ENCODE data around the gene JUNB.
A peak's percentile ranks its signal among the peaks of the same experiment; 100 is the strongest.

DNA sequence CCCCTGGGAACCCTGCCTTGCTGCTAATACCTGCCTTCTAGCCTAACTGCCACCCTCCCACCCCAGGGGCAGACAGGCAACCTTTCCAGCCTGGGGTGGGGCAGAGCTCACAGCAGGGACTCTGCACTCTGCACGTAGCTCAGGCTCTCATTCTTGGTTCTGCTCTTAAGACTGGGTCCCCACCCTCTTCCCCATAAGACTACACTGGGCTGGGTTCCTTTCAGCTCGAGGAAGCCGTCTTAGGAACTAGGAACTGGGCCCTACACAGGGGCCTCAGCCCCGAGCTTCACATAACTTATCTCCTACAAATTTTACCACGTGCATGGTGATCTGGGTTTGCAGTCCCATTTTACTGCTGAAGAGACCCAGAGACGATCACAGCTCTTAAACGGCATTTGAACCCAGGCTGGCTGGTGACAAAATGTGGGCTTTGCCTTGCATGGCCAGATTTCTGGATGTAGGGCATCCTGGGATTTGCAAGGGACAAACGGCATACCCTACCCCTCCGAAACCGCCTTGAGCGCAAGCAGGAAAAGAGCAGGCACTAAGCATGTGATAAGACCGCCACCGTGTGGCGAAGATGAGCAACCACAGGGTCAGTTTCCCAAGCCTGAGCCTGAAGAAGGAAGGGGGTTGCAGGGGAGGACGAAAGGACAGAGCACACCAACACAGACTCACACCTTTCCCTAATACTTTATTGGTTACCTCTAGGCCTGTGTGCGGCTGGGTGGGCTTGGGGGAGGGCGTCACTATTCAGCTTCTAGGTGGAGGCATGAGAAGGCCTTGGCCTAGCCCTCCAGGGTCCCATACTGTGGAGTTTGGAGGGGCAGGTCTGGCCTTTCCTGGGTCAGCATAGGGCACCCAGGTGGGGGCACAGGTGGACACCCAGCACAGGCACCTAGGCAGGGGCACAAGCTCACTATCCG, 5.1 kb downstream of the JUNB start:
- TF ChIP-seq, protein P1, sequence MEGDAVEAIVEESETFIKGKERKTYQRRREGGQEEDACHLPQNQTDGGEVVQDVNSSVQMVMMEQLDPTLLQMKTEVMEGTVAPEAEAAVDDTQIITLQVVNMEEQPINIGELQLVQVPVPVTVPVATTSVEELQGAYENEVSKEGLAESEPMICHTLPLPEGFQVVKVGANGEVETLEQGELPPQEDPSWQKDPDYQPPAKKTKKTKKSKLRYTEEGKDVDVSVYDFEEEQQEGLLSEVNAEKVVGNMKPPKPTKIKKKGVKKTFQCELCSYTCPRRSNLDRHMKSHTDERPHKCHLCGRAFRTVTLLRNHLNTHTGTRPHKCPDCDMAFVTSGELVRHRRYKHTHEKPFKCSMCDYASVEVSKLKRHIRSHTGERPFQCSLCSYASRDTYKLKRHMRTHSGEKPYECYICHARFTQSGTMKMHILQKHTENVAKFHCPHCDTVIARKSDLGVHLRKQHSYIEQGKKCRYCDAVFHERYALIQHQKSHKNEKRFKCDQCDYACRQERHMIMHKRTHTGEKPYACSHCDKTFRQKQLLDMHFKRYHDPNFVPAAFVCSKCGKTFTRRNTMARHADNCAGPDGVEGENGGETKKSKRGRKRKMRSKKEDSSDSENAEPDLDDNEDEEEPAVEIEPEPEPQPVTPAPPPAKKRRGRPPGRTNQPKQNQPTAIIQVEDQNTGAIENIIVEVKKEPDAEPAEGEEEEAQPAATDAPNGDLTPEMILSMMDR (IDR thresholded peaks at IDR 0.05 in 8 of 11, conservative IDR thresholded peaks at IDR 0.05 in 3 of 11) = peak; percentile 91 to 100 (median 96)
- no peak for TF ChIP-seq POLR2A (IDR thresholded peaks at IDR 0.05)
